HepG2 (cell line): Measurements from ENCODE around the gene MSGN1. TPM values are rescaled to one million over a fixed set of nuclear protein-coding genes. Genes with fewer than 3 reads are reported as not detected.

ENCODE experiments used
- ATAC-seq: fragments of 200-7000 bp; cut with Tn5 transposase; 3 replicates; pipeline ENCODE4 v1.9.1; 2020; ENCODE audit warnings: mild to moderate bottlenecking, moderate library complexity
- BruUV-seq: library from RNA; stranded (reverse); fragments of 400-500 nt; replicated peaks from 2 replicates; lab custom pipeline; 2021; lab: Mats Ljungman, UMichigan
- CTCF ChIA-PET: fragments of 300-600 bp; formaldehyde crosslinking; extraction: SDS; loops from one replicate; lab custom pipeline; 2021; ENCODE audit warnings: low total read pairs, inconsistent platforms, low intra/inter-chr PET ratio; lab: Yijun Ruan, JAX
- POLR2A ChIA-PET: fragments of 350-600 bp; sonication (Branson Sonifier 250); formaldehyde crosslinking; loops from one replicate; lab custom pipeline; 2020; ENCODE audit warnings: antibody characterized with exemption, inconsistent platforms; lab: Yijun Ruan, JAX
- DNase-seq: peaks from one replicate; pipeline ENCODE4 v3.0.0-alpha.2; 2015; ENCODE audit warnings: low spot score
- FAIRE-seq: peaks from 3 replicates; lab custom pipeline; 2011; peaks lifted over from hg19 to GRCh38; lab: Jason Lieb, UNC
- H2AFZ ChIP-seq: one replicate; pipeline ENCODE4 v1.6.1; 2011; ENCODE audit warnings: low read length, inconsistent platforms
- H3K27ac ChIP-seq: fragments of 300-600 bp; 3 replicates; pipeline ENCODE4 v1.8.0; 2011; ENCODE audit warnings: mixed run types, mild to moderate bottlenecking, mixed read lengths, low read length, inconsistent platforms; ENCODE audit not compliant: insufficient read depth; ENCODE audit errors: extremely low read length
- H3K27me3 ChIP-seq, 2 experiments: fragments of 200-600 bp in 1 of 2; 2 replicates in 1 of 2; 3 replicates in 1 of 2; pipeline versions ENCODE4 v1.6.0 to v1.8.0; 2011; ENCODE audit warnings: low read length in 2 of 2, mild to moderate bottlenecking in 2 of 2, moderate library complexity in 2 of 2, inconsistent platforms in 1 of 2; ENCODE audit not compliant: insufficient read depth in 2 of 2, control insufficient read depth in 1 of 2
- H3K36me3 ChIP-seq, 2 experiments: fragments of 200-600 bp in 1 of 2; replicated peaks in 1 of 2; 2 replicates in 1 of 2; 3 replicates in 1 of 2; pipeline versions ENCODE4 v1.5.1 to v1.8.0; 2011; ENCODE audit warnings: low read length in 2 of 2, inconsistent platforms in 1 of 2; ENCODE audit not compliant: insufficient read depth in 2 of 2, control insufficient read depth in 1 of 2
- H3K4me1 ChIP-seq: 2 replicates; pipeline ENCODE4 v1.5.1; 2012; ENCODE audit warnings: low read length, inconsistent platforms; ENCODE audit not compliant: insufficient read depth
- H3K4me2 ChIP-seq: 2 replicates; pipeline ENCODE4 v1.6.0; 2011; ENCODE audit warnings: low read depth, low read length, inconsistent platforms
- H3K4me3 ChIP-seq, 3 experiments: fragments of 200-600 bp in 1 of 3; sonication (generic), shearing (Covaris generic) in 1 of 3; replicated peaks in 1 of 3; 2 replicates each; pipeline ENCODE4 v1.5.1; 2011 to 2016; ENCODE audit warnings: low read length in 3 of 3, inconsistent platforms in 2 of 3, low read depth in 2 of 3, mild to moderate bottlenecking in 2 of 3, control low read depth in 1 of 3, mixed read lengths in 1 of 3; ENCODE audit not compliant: insufficient read depth in 1 of 3
- H3K79me2 ChIP-seq: one replicate; pipeline ENCODE4 v1.6.1; 2011; ENCODE audit warnings: low read length, inconsistent platforms; ENCODE audit not compliant: insufficient read depth
- H3K9ac ChIP-seq: 2 replicates; pipeline ENCODE4 v1.6.0; 2011; ENCODE audit warnings: mild to moderate bottlenecking, low read depth, low read length, inconsistent platforms; ENCODE audit not compliant: insufficient read depth
- H3K9me3 ChIP-seq: 2 replicates; pipeline ENCODE4 v1.5.1; 2012; ENCODE audit warnings: mild to moderate bottlenecking, low read length
- H4K20me1 ChIP-seq: 2 replicates; pipeline ENCODE4 v1.6.0; 2011; ENCODE audit warnings: inconsistent platforms, mild to moderate bottlenecking, low read length, moderate library complexity; ENCODE audit not compliant: insufficient read depth
- CERS6 ChIP-seq: sonication (generic); formaldehyde crosslinking; IDR thresholded peaks from 2 replicates; pipeline ENCODE4 v1.5.0; 2020; ENCODE audit warnings: missing genetic modification reagents
- FOXO1 ChIP-seq: sonication (generic); formaldehyde crosslinking; IDR thresholded peaks from 2 replicates; pipeline ENCODE4 v1.4.0; 2020; ENCODE audit warnings: missing genetic modification reagents
- IKZF1 ChIP-seq: fragments of 450-650 bp; IDR thresholded peaks from 2 replicates; pipeline ENCODE4 v1.7.1; 2016
- KDM3A ChIP-seq: IDR thresholded peaks from 2 replicates; pipeline ENCODE4 v1.6.1; 2018; ENCODE audit warnings: low read depth, missing compliant biosample characterization
- RBM39 ChIP-seq: fragments of 200-400 bp; formaldehyde crosslinking; IDR thresholded peaks from one replicate; pipeline ENCODE4 v1.6.1; 2018; ENCODE audit warnings: antibody characterized with exemption, mild to moderate bottlenecking, low read depth, low read length; ENCODE audit not compliant: poor library complexity, severe bottlenecking
- SOX5 ChIP-seq: IDR thresholded peaks from 2 replicates; pipeline ENCODE4 v1.6.1; 2016; ENCODE audit warnings: borderline replicate concordance
- TEAD3 ChIP-seq: optimal IDR thresholded peaks from 2 replicates; pipeline ENCODE3; 2016; ENCODE audit warnings: borderline replicate concordance
- TFDP1 ChIP-seq: IDR thresholded peaks from 2 replicates; pipeline ENCODE4 v1.6.1; 2016; ENCODE audit warnings: missing compliant biosample characterization, missing genetic modification reagents, borderline replicate concordance
- ZNF337 ChIP-seq: sonication (generic); formaldehyde crosslinking; IDR thresholded peaks from 2 replicates; pipeline ENCODE4 v1.5.1; 2020; ENCODE audit warnings: missing genetic modification reagents, low read depth, mild to moderate bottlenecking, borderline replicate concordance
- ZNF737 ChIP-seq: sonication (generic); formaldehyde crosslinking; IDR thresholded peaks from 2 replicates; pipeline ENCODE4 v1.5.0; 2020; ENCODE audit warnings: missing genetic modification reagents, mild to moderate bottlenecking, borderline replicate concordance
- WGBS: methylation state at CpG from one replicate; pipeline ENCODE4 v1.1.6; 2017; ENCODE audit warnings: low lambda C conversion rate; 5-methylcytosine and 5-hydroxymethylcytosine counted together
- in situ Hi-C: cut with HindIII; loops from 2 replicates; pipeline ENCODE4 v1.10.0; 2017; ENCODE audit warnings: low pct_unique_long_range_greater_than_20kb; ENCODE audit not compliant: extremely low pct_ligation_motif_present
- intact Hi-C: fragments of 100-400 bp; cut with micrococcal nuclease; formaldehyde crosslinking; loops from one replicate; pipeline ENCODE4 v1.10.0; 2022; ENCODE audit not compliant: unreplicated experiment
- polyA plus RNA-seq, 8 experiments: library from polyadenylated mRNA; depleted of rRNA in 3 of 8; stranded (reverse) in 7 of 8; unstranded in 1 of 8; fragments of >200 nt; fragmentation: Illumina TruSeq in 4 of 8; extraction: Trizol in 4 of 8; gene quantifications; 2 replicates each; pipeline versions ENCODE4 v1.2.1 to v1.2.3, GENCODE V29; 2011 to 2016; ENCODE audit warnings: low read depth in 4 of 8, missing spikeins in 1 of 8, mixed read lengths in 1 of 8; ENCODE audit not compliant: insufficient read depth in 1 of 8
- total RNA-seq, 5 experiments: library from RNA; depleted of rRNA; stranded (reverse); fragments of >200 nt; fragmentation: Illumina TruSeq; extraction: Trizol; gene quantifications; 2 replicates each; pipeline ENCODE4 v1.2.3, GENCODE V29; 2016; ENCODE audit warnings: low read depth in 1 of 5
- TF ChIP-seq, protein P1 (sequence below): sonication (generic); formaldehyde crosslinking; conservative IDR thresholded peaks from 2 replicates; pipeline ENCODE4 v1.4.0; 2020; ENCODE audit warnings: missing genetic modification reagents
- TF ChIP-seq, protein P2 (sequence below): IDR thresholded peaks from 2 replicates; pipeline ENCODE4 v1.6.1; 2016
- TF ChIP-seq, protein P3 (sequence below): fragments of 450-650 bp; IDR thresholded peaks from 2 replicates; pipeline ENCODE4 v1.6.1; 2017
- TF ChIP-seq, protein P4 (sequence below): sonication (generic); formaldehyde crosslinking; IDR thresholded peaks from 2 replicates; pipeline ENCODE4 v1.5.0; 2020; ENCODE audit warnings: missing genetic modification reagents

Gene MSGN1
- total and polyA plus RNA-seq, 2 of the 13 experiments (the other 11 are each of a cell fraction or from before 2014, with no cell fraction given): not detected

DNA sequence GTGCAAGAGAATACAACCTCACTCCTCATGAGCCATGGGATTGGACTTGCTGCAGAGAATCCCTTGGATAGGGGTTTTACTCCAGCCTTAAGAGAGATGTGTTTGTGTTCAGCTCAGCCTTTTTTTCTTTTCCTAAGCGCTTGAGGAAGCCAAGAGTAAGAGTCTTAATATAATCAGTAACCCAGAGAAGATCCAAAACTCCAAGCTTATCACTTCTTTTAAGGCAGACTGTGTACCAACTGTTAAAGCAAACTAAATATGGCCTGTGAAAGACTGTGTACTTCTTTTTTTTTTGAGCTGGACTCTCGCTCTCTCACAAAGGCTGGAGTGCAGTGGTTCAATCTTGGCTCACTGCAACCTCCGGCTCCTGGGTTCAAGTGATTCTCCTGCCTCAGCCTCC lies 30.4 kb downstream of the MSGN1 start:
- Histone ChIP-seq H3K4me2 (no peak overlapping the region), H3K36me3 (no peaks in the 10 kb centered on the region), H4K20me1 (no peaks in the 10 kb centered on the region), H3K4me1 (no peaks in the 10 kb centered on the region), H3K9ac (no peak overlapping the region), H3K27me3 (peaks cover 0 to 6% of the 10 kb centered on the region in 2 experiments; a peak in 2 of 5 replicates), H3K9me3 (no peaks in the 10 kb centered on the region), H3K4me3 (no peak overlapping the region), H3K27ac (no peak overlapping the region), H2AFZ (no peak overlapping the region), H3K79me2 (no peaks in the 10 kb centered on the region)
- TF ChIP-seq RBM39 (no peak), SOX5 (CRISPR knock-in tag) (no peak), FOXO1 (CRISPR knock-in tag) (no peak), KDM3A (no peak), ZNF737 (CRISPR knock-in tag) (no peak), TFDP1 (no peak), IKZF1 (no peak)
- TF ChIP-seq, protein P1, sequence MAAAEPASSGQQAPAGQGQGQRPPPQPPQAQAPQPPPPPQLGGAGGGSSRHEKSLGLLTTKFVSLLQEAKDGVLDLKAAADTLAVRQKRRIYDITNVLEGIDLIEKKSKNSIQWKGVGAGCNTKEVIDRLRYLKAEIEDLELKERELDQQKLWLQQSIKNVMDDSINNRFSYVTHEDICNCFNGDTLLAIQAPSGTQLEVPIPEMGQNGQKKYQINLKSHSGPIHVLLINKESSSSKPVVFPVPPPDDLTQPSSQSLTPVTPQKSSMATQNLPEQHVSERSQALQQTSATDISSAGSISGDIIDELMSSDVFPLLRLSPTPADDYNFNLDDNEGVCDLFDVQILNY: no peak
- FAIRE-seq (no peak), DNase-seq (no peak), ATAC-seq (no peak)
- ChIA-PET POLR2A (no interaction called here), CTCF (no interaction called here)
- no TSS peak for BruUV-seq
- WGBS: 16% methylated on average over 3 of the region's 3 CpGs
- in situ Hi-C loops: no loop called here
- intact Hi-C loops: no loop called here

DNA sequence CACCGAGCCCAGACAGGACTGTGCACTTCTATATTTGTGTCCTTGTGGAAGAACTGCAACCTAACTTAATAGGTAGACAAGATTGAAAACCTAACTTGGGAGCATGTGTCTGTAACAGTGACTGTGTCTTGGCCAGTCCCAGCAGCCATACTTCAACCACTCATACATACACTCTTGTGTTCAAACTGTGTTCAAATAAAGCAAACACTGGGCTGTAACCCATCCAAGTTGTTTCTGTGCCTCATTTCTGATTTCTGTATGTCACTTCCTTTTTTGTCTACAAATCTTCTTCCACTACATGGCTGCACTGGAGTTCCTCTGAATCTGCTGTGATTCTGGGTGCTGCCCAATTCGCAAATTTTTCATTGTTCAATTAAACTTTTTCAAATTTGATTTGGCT lies 31.0 kb downstream of the MSGN1 start:
- Histone ChIP-seq H3K4me1 (no peaks in the 10 kb centered on the region), H3K27ac (no peak overlapping the region), H3K36me3 (no peaks in the 10 kb centered on the region), H3K27me3 (peaks cover 0 to 9% of the 10 kb centered on the region in 2 experiments; a peak in 2 of 5 replicates), H3K79me2 (no peaks in the 10 kb centered on the region), H3K4me2 (no peak overlapping the region), H2AFZ (no peak overlapping the region), H3K9me3 (no peaks in the 10 kb centered on the region), H4K20me1 (no peaks in the 10 kb centered on the region), H3K4me3 (no peak overlapping the region), H3K9ac (no peak overlapping the region)
- WGBS: 0% methylated on average over 2 of the region's 2 CpGs
- intact Hi-C loops (no loop called here), in situ Hi-C loops (no loop called here)
- POLR2A ChIA-PET: no interaction called here
- TF ChIP-seq TEAD3 (CRISPR knock-in tag) (no peak), ZNF337 (CRISPR knock-in tag) (no peak), CERS6 (CRISPR knock-in tag) (no peak)
- TF ChIP-seq, protein P2, sequence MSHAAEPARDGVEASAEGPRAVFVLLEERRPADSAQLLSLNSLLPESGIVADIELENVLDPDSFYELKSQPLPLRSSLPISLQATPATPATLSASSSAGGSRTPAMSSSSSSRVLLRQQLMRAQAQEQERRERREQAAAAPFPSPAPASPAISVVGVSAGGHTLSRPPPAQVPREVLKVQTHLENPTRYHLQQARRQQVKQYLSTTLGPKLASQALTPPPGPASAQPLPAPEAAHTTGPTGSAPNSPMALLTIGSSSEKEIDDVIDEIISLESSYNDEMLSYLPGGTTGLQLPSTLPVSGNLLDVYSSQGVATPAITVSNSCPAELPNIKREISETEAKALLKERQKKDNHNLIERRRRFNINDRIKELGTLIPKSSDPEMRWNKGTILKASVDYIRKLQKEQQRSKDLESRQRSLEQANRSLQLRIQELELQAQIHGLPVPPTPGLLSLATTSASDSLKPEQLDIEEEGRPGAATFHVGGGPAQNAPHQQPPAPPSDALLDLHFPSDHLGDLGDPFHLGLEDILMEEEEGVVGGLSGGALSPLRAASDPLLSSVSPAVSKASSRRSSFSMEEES: no peak
- TF ChIP-seq, protein P3, sequence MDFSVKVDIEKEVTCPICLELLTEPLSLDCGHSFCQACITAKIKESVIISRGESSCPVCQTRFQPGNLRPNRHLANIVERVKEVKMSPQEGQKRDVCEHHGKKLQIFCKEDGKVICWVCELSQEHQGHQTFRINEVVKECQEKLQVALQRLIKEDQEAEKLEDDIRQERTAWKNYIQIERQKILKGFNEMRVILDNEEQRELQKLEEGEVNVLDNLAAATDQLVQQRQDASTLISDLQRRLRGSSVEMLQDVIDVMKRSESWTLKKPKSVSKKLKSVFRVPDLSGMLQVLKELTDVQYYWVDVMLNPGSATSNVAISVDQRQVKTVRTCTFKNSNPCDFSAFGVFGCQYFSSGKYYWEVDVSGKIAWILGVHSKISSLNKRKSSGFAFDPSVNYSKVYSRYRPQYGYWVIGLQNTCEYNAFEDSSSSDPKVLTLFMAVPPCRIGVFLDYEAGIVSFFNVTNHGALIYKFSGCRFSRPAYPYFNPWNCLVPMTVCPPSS: no peak
- TF ChIP-seq, protein P4, sequence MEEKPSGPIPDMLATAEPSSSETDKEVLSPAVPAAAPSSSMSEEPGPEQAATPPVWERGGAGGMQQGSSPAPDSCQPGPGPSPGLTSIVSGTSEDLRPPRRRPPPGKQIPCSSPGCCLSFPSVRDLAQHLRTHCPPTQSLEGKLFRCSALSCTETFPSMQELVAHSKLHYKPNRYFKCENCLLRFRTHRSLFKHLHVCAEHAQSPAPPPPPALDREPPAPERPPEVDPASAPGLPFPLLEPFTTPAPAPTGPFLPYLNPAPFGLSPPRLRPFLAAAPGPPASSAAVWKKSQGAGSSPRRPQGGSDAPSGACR (CRISPR knock-in tag): no peak
- CTCF ChIA-PET: no interaction called here
- DNase-seq (no peak), FAIRE-seq (no peak), ATAC-seq (no peak)
- BruUV-seq: no TSS peak
